ENCODE results near the gene SLC17A4.

SLC17A4 gene

DNA sequence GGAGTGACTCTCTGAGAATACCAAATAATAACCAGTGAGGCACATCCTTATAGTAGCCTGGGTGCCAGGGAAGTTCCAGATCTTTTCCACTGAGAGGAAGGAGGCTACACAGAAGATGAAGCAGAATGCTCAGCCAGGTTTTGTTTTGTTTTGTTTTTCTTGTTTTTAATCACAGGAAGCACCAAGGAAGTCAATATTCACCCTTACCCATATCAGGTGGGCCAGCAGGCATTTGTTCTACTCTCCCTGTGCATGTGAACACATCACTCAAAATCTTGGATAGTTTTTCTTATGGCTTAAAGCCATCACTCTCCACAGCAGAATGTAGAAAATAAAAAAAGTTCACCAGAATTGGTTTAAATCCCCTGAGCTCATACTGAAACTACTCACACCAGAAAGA lies 66.8 kb downstream of the SLC17A4 start:
- DNase-seq (ENCODE audit: low spot score): no peak

DNA sequence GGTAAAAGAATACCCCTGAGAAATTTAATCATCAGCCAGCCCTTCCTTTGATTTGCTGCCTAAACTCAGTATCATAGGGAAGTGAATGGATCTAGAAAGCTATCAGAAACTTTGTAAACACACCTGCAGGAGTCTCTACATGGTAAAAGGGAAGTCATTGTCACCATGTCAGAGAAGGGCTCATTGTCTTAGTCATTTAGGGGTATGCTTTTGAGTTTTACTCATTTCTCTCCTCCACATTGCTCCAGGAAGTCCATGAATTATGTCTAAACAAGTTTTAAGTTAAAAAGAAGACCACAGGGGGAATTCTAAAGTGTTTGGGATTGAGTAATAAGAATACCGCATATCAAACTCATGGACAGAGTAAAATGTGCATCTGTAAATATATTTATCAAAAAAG lies 74.8 kb downstream of the SLC17A4 start:
- no peak for DNase-seq (ENCODE audit: low spot score)

DNA sequence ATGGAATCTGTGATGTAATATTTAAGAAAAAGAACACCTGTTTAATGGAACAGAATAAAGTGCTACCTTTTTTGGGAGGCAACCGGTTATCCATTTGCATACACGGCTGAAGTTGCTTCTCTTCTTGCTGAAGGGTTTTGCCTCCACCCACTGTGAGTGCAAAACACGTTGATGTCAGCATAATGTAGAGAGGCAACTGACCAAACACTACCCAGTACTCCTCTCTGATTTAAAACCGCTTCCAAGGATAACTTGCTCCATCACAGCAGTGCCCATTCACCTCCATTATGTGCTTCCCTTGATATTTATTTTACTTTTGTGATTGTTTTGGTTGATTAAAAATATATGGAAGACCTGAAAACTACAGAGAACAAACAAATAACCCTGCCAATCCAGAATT lies 75.9 kb downstream of the SLC17A4 start:
- DNase-seq (ENCODE audit: low spot score): no peak
